ELR (cell line): Measurements from ENCODE around the gene EXT2.

Source experiments
- DNase-seq: peaks from one replicate; pipeline ENCODE4 v3.0.0-alpha.2; 2015; ENCODE audit warnings: low read depth

EXT2 gene

DNA sequence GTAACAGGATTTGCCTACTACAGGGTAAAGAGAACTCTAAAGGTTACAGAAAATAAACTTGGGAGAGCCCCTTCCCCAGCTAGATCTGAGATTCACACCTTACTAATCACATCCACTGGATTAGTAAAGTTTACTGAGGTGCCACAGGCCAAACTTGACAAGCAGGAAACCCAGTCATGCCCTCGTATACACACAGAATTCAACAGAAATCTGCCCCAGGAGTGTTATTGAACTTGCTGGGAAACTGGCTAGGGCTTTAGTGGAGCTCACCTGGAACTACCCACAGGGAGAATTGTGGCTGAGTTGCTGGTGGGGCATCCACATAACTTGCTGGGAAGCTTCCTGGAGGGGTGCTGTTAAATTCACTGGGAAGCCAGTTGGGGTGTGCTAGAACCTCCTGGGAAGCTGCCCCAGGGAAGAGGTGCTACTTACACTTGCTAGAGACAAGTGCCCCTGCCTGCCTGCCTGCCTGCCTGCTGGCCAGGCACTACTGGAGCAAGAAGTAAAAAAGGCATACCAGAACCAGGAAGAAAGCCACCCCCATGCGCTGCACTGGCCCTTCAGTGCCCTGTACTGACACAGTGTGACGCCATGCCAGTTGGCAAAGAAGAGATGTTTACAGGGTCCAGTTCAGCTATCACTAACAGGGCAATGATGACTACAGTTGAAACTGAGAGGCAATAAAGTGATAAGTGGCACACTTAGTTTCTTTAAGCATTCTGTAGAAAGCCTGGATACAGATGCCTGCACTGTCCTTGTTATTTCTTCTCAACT lies 108.0 kb downstream of the EXT2 start:
- no peak for DNase-seq

DNA sequence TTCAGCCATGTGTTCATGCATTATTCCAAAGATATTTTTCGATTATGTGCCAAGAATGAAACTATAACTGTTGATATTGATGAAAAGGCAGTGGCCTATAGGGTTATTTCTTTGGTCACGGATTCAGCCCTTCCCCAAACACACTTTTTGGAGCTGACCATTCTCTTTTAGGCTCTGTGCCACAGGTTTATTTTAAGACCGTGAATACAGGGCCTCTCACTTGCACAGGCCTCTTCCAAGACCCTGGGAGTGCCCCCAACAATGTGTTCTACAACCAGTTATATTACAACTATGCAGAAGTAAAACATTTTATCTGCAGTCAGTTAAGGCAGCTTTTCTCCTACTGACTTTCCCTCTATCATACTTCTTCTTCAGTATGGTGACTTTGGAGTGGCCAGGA lies 109.9 kb downstream of the EXT2 start:
- no peak for DNase-seq

DNA sequence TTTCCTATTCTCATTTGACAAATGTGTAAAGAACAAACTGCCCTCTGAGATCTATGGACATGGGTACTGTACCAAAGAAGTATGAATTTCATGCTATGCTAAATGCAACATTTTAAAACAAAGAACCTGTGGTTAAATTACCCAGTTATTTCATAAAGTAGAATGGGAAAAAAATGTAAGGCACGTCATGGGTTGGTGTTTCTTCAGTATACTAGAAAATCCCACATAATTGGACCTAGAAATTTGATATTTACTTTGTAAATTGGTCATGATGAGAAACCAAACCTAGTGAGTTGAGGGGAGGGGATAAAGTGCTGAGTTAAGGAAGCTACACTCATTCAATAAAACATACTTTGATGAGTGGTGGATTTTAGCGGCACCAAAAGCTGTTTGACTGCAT lies 110.4 kb downstream of the EXT2 start:
- DNase-seq, result no peak

DNA sequence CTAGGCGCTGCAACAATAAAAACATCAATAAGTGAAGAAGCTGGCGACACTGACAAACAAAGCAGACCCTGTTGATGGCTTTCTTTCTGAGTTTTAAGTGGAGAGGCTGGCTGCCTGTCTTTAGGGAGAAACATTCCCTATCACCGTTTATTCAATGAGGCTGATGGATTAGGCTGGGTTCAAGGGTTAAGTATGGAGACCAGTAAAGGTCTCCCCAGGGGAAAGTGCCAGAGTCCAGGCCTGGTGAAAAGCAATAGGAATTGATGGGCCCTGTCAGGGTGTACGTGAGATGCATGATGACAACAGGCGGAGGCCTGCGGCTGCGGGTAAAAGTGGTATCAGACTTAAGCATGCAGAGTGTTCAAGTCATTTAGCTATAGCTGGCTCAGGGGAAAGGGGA lies 111.8 kb downstream of the EXT2 start:
- no peak for DNase-seq

DNA sequence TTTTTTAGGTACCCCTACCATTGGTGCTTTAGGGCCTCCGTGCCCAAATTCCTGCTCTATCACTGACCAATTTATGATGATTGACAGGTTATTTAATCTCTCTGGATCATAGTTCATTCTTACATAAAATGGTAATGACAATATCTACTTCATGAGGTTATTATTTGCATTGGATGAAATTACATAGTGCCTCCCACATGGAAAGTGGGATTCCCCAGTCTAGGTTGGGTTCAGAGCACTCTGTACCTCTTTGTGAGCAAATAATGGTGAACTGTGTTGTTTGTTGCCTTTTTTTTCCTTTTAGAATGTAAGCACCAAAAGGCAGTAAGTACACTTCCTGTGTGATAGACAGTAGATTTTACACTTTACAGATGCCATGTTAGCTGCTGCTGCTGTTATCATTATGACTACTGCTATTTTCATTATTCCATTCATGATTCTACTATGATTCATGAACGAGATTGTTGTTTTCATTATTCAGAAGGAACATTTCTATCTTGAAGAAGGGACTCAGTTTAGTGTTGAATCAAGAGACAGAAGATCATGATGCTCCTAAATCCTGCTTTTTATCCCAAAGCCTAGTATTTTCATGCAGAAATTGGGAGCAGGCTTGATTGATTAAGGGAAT lies 113.6 kb downstream of the EXT2 start:
- peak; percentile 10 for DNase-seq

DNA sequence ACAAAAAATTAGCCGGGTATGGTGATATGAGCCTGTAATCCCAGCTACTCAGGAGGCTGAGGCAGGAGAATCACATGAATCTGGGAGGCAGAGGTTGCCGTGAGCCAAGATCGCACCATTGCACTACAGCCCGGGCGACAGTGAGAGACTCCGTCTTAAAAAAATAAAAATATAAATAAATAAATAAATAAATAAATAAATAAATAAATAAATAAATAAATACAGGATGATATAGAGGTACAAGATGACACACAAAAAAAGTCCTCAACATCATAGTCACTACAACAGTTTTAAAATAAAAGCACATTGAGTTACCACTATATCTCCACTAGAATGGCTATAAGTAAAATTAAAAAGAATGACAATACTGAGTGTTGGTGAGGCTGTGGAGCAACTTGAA lies 116.7 kb downstream of the EXT2 start:
- no peak for DNase-seq

DNA sequence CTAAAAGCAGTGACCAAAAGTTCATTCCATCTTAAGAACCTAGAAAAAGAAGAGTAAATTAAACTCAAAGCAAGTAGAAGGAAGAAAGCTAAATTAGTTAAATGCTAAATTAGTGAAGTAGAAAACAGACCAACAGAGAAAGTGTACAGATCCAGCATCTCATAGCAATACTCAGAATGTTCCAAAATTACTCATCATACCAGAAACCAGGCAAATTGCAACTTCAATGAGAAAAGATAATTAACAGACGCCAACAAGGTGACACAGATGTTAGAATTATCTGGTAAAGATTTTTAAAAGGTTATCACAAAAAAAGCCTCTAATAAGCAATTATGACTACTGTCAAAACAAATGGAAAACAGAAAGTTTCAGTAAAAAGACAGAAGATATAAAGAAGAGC lies 117.7 kb downstream of the EXT2 start:
- no peak for DNase-seq

DNA sequence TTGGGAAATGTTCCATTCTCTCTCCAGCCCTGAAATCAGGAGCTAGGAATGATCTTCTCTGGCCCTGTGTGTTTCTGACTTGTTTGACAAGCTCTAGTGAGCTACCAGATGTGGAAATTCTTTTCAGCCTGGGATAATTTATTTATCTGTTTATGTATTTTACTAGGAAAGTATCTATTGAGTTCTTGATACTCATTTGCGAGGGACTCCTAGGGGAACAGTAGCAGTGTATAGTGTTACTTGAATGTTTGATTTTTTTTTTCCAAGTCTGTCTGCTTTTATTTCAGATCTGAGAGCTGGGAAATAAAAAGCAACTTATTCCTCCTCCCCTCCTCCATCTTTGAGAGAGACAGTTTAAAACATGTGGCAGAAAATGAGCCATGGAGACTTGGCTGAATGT lies 122.0 kb downstream of the EXT2 start:
- DNase-seq, result no peak

DNA sequence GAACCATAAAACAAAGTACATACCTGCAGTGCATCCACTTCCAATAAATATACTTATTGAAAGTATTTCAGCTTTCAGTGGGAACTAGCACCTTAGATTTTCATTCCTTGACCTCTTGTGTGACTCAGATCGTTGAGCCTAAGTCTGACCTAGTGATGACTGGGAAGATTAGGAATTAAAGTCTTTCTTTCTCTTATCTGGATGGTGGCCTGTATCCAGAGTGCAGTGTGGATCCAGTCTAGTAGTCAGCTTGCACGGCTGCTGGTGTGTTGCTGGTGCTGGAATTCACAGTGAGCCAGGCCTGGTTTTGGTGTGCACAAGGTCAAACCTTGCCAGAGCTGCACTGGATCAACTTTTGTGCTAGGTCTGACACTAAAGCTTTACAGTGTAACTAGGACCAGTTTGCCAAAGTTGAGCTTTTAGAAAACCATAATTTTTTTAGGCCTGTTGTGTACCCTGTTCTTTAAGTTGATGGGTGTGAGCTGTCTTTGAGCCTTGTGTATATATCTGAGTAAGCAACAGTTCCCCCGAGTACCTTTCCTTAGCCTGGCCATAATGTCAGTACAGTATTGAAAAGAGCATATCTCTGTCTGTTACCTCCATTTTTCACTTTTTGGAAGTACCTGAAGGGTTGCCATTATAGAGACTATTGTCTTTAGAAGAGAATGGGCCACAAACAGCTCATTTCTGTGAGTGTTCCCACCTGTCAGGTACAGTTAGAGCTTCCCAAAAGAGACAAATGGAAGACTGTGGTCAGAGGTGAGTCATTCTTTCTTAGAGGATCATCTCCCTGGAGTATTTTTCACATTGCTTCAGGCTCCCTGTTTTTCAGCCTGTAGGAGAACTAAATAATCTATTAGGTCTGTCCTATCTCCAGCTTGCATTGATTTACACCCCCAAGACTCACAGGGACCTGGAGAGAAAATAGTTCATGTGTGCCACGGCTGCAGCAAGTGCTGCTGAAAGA lies 124.6 kb downstream of the EXT2 start:
- no peak for DNase-seq

DNA sequence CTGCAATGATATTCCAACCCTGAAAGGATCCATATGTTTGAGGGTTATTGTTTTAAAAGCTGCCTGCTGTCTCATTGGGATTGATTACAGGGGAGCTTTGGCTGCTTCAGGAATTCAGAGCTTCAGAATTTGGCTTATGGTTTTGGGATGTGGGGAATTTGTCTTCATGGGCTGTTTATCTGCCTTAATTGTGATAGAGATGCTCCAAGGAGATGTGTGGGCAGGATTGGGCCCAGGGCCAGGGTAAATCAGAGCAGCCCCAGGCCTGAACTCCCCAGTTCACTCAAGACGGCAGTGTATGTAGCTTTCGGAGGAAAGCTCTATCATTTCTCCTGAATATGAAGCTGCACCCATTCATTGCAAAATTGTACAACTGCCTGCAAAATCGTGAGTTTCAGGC lies 126.0 kb downstream of the EXT2 start:
- no peak for DNase-seq

DNA sequence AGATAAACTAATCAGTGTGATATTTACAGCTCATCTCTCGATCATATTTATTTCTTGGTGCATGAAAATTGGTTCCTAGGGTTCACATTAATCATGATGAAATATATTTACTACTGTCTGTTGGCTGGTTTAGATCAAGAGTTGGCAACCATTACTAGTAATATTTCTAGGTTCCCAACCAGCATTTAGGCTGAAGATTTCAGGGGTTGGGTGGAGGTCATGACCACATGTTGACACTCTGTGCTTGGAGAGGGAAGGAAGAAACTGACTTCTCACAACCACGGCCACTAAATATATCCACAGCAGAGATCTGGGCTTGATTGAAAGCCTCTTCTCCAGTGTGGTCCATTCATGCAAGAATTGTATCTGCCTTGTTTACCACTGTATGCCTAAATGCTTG lies 126.5 kb downstream of the EXT2 start:
- no peak for DNase-seq

DNA sequence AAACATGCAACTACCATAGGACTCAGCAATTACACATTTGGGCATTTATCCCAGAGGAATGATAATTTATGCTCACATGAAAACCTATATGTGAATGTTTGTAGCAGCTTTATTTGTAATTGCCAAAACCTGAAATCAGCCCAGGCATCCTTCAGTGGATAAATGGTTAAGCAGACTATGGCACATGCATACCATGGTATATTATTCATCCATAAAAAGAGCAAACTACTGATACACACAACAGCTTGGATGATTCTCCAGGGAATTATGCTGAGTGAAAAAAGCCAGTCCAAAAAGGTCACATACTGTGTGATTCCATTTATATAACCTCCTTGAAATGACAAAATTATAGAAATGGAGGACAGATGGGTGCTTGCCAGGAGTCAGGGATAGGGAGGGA lies 127.8 kb downstream of the EXT2 start:
- peak; percentile 33 for DNase-seq

DNA sequence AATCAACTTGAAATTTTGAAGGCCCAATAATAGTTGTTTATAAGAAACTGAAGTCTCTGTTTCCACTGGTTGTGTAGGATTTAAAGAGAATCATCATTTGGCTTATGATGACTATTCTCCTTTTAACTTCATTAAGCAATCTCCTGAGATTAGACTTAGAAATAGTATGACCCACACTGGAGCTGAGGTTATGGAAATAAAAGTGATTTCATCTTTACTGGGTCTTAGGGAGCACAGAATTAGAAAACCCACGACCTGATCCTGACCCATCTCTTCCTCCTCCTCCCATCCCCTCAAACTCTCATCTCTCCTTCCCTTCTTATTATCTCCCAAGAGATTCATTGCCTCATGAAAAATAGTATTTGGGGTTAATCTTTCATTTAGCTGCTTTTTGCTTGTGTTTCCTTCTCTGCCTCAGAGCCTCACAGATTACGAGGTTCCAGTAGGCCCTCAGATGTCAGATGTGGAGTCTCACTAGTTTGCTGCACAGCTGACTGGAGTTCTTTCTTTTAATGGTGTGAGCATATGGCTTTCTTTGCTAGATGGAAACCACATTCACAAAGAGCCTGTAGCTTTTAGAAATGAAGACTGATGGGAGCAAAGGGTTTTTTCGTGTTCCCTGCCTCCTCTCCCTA lies 129.5 kb downstream of the EXT2 start:
- DNase-seq, result no peak

DNA sequence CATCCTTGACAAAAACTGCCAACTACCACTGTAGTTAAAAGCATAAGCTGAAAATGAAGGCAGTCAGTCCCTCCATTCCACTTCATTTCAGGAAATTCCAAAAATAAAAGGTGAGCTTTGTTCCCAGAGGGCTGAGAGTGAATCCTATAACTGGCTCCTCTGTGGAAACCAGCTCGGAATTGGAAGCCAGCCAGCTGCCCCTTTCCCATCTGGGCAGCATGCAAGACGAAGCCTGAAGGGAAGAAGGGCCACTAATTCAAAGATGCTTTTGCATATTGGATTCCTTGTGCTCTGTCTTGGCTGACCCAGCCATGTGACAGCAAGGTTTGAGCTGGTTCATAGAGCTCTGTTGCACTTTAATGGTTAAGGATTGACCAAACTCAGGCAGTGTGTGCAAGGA lies 131.0 kb downstream of the EXT2 start:
- DNase-seq, result no peak

DNA sequence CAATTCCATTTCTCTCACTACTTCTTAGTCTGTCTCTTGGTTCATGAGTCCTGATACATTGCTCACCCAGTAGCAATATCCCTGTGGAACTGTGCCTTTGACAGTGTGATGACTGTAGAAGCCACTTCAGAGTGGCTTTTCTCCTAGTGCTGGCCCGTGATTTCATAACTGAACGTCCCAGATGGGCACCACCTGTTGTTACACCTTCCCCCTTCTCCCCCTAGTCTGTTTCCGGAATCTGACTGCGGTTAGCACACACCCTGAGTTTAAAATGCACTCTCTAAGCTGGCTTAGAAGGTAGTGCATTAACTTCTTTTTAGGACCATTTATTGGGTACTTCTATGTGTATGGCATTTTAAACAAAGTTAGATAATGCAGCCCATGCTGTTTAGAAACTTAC lies 131.5 kb downstream of the EXT2 start:
- DNase-seq, result no peak

DNA sequence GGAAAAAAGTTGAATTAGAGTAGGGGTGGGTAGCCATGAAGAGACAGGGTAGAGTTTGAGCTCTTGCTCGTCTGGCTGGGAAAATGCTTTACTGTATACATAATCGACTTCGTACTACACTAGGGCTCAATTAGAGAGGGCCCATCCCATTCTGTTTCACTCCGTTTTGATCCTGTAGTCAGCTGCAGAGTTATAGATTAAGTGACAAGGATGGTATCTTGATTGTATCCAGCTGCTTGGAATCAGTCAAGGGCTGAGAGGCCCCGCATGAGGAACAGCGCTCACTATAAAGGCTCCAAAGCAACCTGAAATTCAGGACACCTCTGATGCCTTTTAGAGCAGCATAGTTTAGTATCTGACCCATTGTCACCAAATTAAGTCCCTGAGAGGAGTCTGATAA lies 132.9 kb downstream of the EXT2 start:
- DNase-seq, result no peak

DNA sequence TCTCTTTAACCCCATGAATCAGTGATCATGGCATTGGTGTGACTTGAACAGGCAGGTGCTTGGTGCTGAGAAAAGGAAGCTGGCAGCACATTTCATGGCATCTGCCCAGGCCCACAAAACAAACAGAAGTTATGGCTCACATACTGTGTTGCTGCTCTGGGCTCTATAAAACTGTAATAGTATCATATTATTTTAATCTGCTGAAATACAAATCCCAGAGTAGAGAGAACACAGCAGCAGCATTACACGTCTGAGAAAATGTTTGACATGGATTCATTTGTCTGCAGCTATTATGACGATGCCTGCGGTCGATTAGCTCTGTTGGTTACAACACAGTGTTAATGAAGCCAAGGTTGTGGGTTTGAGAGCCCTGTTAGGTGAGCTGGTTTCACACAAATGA lies 133.6 kb downstream of the EXT2 start:
- DNase-seq, result no peak

DNA sequence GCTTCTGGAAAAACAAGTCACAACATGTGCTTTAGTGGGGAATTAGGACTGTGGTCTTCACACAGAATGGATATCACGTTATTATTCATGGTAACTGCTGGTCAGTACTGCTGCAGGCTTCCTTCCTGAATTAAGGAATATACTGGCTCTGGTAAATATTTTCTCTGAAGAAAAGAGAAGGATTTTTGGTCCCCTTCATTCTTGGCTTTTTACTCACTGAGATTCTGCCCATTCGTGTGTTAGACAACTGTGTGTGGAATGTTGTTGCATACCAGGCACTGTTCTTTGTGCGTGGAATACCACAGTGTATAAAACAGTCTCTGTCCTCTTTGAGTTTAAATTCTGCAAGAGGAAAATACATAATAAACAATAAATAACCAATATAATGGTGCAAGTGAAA lies 134.1 kb downstream of the EXT2 start:
- no peak for DNase-seq

DNA sequence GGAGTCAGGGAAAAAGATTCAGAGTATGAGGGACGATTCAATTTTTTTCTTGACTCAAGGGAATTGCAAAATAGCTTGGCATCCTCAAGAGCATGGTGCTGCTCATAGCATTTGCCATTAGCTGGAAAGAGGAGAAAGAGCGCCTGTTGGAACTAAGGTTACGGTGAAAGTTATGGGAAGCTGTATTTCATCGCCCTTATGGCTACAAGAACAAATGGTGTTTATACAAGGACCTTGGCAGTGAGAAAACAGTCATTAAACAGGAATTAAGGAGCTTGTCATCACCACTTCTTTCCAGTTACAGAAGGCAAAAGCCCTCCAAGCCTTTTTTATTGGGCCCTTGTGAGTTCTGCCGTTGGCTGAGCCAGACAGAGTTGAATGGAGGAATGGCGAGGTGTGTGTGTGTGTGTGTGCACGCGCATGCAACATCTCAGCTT lies 140.3 kb downstream of the EXT2 start:
- DNase-seq, result no peak

DNA sequence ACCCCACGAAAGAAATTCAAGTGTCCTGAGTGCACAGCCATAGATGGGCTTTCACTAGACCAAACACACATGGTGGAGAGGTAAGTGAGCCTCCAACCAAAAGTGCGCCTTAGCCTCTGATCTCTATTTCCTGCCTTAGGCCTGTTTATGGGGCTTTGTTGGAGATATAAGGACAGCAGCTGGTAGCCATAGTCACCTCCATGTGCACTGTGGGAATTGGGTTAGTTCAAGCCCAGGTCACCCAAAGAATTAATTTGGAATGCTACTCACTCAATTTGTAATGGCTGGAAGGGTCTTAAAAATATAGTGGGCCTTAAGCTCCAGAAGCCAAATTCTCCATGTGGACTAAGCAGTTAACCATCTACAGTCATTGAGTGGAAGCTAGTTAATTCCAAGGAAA lies 140.8 kb downstream of the EXT2 start:
- no peak for DNase-seq

DNA sequence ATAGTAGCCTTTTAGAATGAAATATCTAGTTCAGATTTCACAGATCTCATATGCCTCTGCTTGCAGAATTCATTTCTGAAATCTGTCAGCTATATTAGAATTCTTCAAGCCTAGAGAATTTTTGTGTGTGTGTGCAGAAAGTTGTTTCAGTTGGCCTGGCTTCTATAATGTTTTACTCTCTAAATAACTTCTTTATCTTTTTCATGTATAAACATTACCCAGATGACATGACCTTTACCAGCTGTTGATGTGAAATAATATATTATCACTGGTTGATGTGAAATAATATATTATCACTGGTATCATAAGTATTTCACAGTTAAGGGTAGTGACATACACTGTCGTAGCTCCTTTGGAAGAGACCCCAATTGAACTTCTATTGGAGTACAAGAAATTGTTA lies 141.7 kb downstream of the EXT2 start:
- no peak for DNase-seq

DNA sequence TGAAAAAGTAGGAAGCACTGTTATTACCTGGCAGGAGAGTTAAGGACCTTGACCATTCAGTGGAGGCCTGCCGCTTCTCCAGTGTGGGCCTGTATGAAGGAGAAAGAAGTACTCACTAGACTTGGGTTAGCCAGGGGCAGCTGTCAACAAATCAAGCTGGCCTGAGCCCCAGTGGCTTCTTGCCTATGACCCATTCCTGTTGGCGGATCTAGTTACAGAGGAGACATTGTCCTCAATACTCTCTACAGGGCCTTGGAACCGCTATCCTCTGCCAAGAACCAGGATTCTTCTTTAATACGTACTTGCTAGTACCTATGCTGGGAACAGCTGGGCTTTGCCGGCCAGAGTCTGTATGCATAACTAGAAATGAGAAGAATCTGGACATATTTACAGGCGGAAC lies 146.4 kb downstream of the EXT2 start:
- no peak for DNase-seq
